Adrenal gland (tissue), 5 donors: Measurements from ENCODE around the gene CALML6.

Experiments
- POLR2A ChIP-seq, 2 donors: fragments of 450-650 bp; IDR thresholded peaks; one replicate each; pipeline ENCODE4 v1.6.1; 2017; ENCODE audit warnings: antibody characterized with exemption in 2 of 2, mild to moderate bottlenecking in 2 of 2, moderate library complexity in 1 of 2
- TF ChIP-seq, protein P1 (sequence below), 6 experiments: fragments of 450-650 bp in 4 of 6; fragments of 200-600 bp in 2 of 6; sonication (generic) in 1 of 6; IDR thresholded peaks; 1 replicate in 5 of 6; 2 replicates in 1 of 6; pipeline versions ENCODE4 v1.5.1 to v1.8.0; 2016 to 2021; ENCODE audit warnings: antibody characterized with exemption in 6 of 6, mild to moderate bottlenecking in 2 of 6, moderate library complexity in 1 of 6
- donor health status: DM: no; HTN: no; CAD: no.

DNA sequence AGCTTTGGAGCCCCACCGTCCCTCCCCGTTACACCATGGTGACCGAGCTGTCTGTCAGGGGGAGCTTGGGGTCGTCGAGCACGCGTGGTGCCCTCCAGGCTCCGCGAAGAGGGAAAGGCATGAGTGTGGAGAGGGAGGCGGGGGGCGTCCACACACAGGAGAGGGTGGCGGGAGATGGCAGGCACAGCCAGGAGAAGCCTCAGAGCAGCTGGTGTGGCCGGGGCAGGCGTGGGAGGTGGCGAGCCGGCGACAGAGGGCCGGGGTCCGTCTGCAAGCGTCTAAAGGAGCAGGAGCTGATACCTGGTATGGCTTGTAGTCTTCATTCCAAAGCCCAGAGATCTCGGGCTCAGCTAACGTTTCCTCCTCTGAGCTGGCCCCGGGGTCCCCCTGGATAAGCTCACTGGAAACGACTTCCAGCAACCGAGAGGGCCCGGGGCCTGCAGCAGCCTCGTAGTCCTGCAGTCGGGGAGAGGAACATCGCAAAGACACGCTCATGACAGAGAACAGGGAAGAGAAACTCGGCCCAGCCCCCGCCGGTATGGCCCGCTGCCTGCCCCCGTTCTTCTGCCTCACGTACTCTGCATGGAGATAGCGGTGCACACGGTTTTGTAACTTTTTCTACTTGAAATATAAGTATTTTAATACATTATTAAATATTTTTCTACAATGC, 51.1 kb downstream of the CALML6 start:
- TF ChIP-seq, protein P1, sequence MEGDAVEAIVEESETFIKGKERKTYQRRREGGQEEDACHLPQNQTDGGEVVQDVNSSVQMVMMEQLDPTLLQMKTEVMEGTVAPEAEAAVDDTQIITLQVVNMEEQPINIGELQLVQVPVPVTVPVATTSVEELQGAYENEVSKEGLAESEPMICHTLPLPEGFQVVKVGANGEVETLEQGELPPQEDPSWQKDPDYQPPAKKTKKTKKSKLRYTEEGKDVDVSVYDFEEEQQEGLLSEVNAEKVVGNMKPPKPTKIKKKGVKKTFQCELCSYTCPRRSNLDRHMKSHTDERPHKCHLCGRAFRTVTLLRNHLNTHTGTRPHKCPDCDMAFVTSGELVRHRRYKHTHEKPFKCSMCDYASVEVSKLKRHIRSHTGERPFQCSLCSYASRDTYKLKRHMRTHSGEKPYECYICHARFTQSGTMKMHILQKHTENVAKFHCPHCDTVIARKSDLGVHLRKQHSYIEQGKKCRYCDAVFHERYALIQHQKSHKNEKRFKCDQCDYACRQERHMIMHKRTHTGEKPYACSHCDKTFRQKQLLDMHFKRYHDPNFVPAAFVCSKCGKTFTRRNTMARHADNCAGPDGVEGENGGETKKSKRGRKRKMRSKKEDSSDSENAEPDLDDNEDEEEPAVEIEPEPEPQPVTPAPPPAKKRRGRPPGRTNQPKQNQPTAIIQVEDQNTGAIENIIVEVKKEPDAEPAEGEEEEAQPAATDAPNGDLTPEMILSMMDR (IDR thresholded peaks at IDR 0.05), result no peak
- no peak for TF ChIP-seq POLR2A (IDR thresholded peaks at IDR 0.05)
